NOMO-1 treated with dmso at 0.1 percent for 144 hours (cell line): ENCODE data around the gene CARD8.
"Not testable (repeated sequence)": the region's sequence is repeated elsewhere in the genome, so short reads cannot be mapped to it uniquely, and the experiment has no call there.

Experiments used
- DNase-seq: peaks from one replicate; lab custom pipeline; 2025; ENCODE audit not compliant: unreplicated experiment; lab: John Stamatoyannopoulos, UW

The CARD8 gene

GRCh38 chr19:48265326-48265725 is 9.6 kb upstream of the CARD8 start:
- DNase-seq = not testable (repeated sequence)

DNA sequence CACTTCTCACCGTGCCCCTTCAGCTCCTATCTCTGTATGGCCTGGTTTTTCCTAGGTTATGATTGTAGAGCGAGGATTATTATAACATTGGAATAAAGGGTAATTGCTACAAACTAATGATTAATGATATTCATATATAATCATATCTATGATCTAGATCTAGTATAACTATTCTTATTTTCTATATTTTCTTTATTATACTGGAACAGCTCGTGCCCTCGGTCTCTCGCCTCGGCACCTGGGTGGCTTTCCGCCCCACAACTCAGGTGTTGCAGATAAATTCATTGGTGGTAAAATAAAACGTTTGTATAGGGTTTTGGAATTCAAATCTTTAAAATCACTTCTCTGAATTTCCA is 4.6 kb upstream of the CARD8 start:
- not testable (repeated sequence) for DNase-seq

- DNase-seq = not testable (repeated sequence)
Observed at GRCh38 chr19:48258992-48259391, 3.3 kb upstream of the CARD8 start.

DNA sequence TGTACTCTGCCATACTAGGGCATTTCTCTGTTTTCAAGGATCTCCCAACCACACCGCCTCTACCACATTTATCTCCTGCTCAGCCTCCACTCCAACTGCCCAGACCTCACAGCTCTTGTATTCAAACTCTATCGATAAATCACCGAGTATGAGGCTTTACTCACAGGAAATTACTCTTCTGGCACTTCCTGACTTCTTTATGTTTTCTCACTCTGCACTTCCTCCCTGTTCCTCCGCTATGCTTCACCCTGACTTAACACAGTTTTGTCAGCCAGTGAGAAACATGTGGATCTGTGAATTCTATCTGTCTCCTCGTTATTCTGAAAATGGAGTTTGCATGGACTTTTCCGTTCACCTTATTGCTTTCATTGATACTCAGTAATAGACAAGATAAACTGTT is 2.6 kb upstream of the CARD8 start:
- DNase-seq = peak; percentile 35

DNA sequence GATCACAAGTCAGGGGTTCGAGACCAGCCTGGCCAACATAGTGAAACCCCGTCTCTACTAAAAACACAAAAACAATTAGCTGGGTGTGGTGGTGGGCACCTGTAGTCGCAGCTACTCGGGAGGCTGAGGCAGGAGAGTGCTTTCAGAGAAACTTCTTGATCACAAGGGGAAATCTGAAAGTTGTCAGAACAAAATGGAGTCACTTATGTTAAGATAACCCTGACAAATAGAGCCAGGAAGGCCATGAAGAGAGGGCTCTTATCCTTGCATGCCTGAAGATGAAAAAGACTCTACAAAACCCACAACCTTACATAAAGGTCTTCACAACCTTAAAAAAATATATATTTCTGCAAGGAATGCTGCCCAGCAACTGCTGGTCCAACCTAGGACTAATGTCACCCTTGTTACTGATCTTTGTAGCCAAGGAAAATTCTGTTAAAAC is 1.2 kb downstream of the CARD8 start:
- DNase-seq = no peak

DNA sequence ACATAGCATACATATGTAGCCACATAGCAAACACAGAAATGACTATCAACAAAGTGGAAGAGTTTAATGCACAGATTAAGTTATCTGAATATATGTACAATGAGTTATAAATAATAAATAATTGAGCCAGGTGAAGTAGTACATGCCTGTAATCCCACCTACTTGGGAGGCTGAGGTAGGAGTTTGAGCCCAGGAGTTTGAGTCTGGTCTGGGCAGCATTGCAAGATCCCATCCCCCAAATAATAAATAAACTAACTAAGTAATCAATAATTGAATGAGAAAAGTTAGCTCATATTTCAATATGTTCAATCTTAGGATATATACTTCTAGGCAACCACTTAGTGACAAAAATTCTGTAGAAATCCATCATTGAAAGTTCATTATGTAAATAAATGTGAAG is 1.7 kb downstream of the CARD8 start:
- no peak for DNase-seq

GRCh38 chr19:48252609-48253008 is 3.1 kb downstream of the CARD8 start:
- DNase-seq = no peak

DNA sequence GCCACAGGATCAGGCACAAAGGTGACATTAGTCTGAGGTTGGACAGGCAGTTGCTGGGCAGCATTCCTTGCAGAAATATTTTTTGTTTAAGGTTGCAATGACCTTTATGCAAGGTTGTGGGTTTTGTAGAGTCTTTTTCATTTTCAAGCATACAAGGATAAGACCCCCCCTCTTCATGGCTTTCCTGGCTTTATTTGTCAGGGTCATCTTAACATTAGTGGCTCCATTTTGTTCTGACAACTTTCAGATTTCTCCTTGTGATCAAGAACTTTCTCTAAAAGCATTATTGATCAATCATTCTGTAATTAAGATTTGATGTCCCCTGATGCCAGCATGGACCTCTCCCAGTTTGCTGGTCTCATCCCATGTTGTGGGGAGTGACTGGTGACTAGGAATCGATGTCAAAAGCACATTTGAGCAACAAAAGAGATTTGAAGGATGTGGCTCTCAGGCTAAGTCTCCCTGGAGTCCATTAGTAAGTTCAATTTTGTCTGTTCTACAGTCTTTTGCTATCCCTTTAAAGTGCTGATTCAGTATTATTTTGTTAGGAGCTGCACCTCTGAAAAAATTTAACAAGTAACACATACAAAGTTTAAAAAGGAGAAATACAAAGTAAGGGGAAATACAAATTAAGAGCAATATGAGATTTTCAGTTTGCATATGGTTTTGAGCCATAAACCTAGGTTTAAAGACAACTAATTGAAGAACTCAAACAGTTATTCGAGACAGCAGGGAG is 5.3 kb downstream of the CARD8 start:
- DNase-seq = no peak

DNA sequence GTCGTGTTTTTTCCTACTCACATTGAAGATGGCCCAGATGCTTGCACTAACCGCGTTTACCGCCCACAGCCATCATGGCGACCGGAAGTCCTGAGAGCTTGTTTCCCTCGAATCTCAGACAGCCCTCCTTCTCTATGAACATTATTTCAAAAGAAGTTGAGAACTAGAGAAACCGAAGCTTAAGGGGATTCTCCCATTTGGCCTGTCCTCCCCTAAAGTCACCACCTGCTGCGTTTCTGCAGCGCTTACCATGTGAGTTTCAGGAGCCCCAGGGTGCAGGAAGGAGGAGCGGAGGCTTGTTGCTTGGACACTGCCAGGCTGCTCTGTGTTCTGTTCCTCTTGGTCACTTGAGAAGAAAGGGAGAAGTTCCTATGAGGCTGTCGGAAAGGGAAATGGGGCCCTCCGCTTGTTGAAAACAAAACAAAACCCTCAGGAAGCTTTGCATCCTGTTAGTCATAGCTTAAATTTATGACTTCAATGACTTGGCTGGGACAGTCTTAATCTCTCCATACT is 6.2 kb downstream of the CARD8 start:
- DNase-seq = peak; percentile 85

GRCh38 chr19:48248081-48248833 is 7.5 kb downstream of the CARD8 start:
- DNase-seq = no peak

- DNase-seq = no peak
Observed at GRCh38 chr19:48247212-48247611, 8.5 kb downstream of the CARD8 start.

GRCh38 chr19:48246101-48246500 is 9.6 kb downstream of the CARD8 start:
- DNase-seq = no peak

GRCh38 chr19:48244281-48244680 is 11.4 kb downstream of the CARD8 start:
- no peak for DNase-seq

DNA sequence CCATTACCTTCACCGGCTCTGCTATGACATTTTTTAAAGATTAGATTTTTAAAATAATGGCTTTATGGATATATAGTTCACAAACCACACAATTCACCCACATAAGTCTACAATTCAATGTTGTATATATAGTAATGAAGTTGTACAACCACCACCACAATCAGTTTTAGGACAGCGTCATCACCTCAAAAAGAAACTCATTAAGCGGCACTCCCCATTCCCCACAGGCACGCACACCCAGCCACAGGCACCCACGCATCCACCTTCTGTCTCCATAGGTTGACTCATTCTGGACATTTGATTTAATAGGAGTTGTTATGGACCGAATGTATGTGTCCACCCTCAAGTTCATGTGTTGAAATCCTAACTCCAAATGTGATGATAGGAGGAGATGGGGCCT is 13.9 kb downstream of the CARD8 start:
- DNase-seq = not testable (repeated sequence)

GRCh38 chr19:48239582-48240141 is 16.1 kb downstream of the CARD8 start:
- no peak for DNase-seq

DNA sequence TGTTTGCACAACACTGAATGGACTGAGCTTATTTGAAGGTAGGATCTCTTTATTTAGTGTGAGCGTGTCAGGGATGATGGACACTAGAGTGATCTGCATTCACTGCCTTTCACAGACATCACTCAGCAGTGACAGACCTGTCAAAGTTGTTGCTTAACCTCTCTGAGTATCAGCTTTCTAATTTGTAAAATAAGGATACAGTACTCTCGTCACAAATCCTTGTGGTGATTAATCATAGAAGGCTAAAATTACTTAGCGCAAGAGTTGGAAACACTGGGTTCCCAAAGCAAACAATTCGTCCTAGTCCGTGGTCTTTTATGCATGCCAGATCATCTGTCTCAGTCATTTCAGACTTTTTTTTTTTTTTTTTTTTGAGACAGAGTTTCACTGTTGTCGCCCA is 16.6 kb downstream of the CARD8 start:
- DNase-seq = no peak

- DNase-seq = no peak
Observed at GRCh38 chr19:48237057-48237456, 18.7 kb downstream of the CARD8 start.

DNA sequence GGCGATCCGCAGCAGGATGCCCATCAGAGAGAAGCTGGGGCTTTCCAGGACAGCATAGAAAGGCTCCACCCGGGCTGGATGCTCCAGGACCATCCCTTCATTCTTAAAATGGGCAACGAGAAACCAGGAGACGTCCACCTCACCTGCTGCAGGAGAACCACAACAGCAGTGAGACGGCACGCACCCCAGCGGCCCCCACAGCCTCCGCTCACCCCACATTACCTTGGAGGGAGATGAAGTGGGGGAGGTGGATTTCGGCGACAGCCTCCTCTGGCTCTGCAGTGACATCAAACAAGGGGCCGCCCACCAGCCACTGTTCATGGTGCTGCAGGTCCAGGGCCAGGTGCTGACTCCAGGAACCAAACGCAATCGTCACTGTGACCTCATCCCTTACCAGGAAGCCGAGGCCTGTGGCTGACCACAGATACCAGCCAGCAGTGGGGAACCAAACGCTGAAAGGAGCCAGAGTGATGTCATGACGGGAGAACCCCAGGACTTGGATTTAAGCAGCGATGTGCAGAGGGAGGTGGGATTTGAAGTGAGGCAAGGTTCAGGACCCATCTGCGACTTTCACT is 25.1 kb downstream of the CARD8 start:
- DNase-seq = no peak

DNA sequence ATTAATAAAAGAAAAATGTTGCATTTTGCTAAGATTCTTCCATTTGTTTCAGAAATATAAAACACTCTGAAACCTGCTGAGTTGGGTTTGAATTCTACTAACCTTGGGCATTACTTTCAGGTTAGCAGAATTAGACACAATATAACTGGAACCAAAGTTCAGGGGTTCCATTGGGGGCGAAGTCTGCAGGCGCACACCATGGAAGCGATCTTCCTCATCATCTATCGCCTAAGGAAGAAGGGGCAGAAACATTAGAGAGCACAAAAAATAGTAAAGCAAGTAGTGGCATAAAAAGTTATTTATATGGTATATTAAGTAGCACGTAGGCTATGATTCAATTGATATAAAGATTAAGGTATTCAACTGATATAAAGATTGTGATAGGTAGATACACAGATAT is 34.1 kb downstream of the CARD8 start:
- no peak for DNase-seq

DNA sequence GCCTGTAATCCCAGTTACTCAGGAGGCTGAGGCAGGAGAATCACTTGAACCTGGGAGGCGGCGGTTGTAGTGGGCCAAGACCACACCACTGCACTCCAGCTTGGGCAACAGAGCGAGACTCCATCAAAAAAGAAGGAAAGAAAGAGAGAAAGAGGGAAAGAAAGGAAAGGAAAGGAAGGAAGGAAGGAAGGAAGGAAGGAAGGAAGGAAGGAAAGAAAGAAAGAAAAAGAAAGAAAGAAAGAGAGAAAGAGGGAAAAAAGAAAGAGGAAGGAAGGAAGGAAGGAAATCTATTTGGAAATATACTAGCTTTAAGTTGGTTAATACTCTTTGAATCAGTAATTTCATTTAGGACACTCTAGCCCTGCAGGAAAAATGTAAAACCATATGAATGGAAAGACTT is 34.9 kb downstream of the CARD8 start:
- not testable (repeated sequence) for DNase-seq

GRCh38 chr19:48218997-48219396 is 36.7 kb downstream of the CARD8 start:
- no peak for DNase-seq

GRCh38 chr19:48216933-48217332 is 38.8 kb downstream of the CARD8 start:
- DNase-seq = no peak
